Measurements from ENCODE around the gene MAFG.

Gene MAFG

DNA sequence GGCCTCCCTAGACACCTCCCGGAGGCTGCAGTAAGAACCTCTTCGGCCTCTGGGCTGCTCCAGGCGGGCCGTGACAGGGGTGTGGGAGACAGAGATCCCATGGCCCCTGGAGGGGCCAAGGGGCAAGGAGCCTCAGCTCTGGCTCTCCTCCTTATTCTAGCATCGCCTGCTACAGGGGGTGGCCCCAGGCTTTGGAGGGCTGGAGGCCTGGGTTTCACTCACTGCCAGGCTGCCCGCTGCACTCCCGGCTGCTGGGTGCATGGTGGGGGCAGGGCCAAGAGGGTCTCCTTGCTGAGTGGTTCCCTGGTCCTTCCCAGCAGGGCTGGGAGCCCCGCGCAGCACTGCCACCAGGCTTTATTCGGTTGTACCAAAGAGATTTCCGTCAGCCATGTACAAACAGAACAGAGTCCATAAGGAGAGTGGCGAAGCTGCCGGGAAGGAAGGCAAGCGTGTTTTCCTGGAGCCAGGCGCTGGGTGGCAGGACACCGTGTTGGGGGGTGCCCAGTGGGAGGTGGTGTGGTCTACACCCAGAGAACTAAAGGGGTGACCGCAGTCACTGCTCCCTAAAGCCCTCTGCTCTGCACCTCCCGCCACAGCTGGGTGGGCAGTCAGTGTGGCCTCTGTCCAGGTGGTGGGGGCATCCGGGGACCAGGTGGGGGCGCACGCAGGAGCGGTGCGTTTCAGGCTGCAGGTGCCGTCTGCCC lies 23.5 kb downstream of the MAFG start:
- no peaks in the 10 kb centered on the region for H3K36me3 ChIP-seq (ENCODE audit: control insufficient read depth, insufficient read depth, low read length)
- TF ChIP-seq, protein P1, sequence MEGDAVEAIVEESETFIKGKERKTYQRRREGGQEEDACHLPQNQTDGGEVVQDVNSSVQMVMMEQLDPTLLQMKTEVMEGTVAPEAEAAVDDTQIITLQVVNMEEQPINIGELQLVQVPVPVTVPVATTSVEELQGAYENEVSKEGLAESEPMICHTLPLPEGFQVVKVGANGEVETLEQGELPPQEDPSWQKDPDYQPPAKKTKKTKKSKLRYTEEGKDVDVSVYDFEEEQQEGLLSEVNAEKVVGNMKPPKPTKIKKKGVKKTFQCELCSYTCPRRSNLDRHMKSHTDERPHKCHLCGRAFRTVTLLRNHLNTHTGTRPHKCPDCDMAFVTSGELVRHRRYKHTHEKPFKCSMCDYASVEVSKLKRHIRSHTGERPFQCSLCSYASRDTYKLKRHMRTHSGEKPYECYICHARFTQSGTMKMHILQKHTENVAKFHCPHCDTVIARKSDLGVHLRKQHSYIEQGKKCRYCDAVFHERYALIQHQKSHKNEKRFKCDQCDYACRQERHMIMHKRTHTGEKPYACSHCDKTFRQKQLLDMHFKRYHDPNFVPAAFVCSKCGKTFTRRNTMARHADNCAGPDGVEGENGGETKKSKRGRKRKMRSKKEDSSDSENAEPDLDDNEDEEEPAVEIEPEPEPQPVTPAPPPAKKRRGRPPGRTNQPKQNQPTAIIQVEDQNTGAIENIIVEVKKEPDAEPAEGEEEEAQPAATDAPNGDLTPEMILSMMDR (IDR thresholded peaks at IDR 0.05): no peak
- H3K4me2 ChIP-seq (ENCODE audit: low read length): no peak overlapping the region
- H3K27ac ChIP-seq: no peak overlapping the region
- no peaks in the 10 kb centered on the region for H3K79me2 ChIP-seq
- H3K4me3 ChIP-seq (ENCODE audit: low read depth, low read length): no peak overlapping the region
- H2AFZ ChIP-seq: no peak overlapping the region
- no peaks in the 10 kb centered on the region for H3K4me1 ChIP-seq
- H3K27me3 ChIP-seq (ENCODE audit: control insufficient read depth, insufficient read depth, low read length): no peaks in the 10 kb centered on the region
- no peak overlapping the region for H3K9ac ChIP-seq
- H3K9me3 ChIP-seq (ENCODE audit: control insufficient read depth, low read length): no peaks in the 10 kb centered on the region

DNA sequence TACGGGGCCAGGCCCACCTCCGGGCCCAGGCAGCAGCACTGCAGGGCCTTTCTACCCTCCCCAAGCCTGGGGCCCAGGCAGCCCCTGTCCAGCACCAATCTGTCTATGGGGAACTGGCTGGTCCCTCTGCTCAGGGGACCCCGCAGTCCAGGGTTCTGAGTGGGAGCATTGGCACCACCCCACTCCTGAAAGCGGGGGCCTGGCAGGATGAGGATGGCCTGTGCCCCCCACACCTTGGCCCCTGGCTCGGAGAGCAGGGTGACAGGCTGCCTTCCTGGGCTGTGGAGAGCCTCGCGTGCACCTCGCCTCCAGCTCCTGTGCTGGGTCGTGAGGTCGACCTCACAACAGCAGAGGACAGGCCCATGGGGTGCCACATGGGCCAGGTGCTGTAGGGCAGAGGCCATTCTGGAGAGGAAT lies 24.1 kb downstream of the MAFG start:
- Histone ChIP-seq H3K4me3 (ENCODE audit: low read depth, low read length) (no peak overlapping the region), H3K9ac (no peak overlapping the region), H3K9me3 (ENCODE audit: control insufficient read depth, low read length) (no peaks in the 10 kb centered on the region), H3K4me1 (no peaks in the 10 kb centered on the region), H2AFZ (no peak overlapping the region), H3K79me2 (no peaks in the 10 kb centered on the region), H3K27me3 (ENCODE audit: control insufficient read depth, insufficient read depth, low read length) (no peaks in the 10 kb centered on the region), H3K36me3 (ENCODE audit: control insufficient read depth, insufficient read depth, low read length) (no peaks in the 10 kb centered on the region), H3K4me2 (ENCODE audit: low read length) (no peak overlapping the region), H3K27ac (no peak overlapping the region)
- TF ChIP-seq, protein P1 (IDR thresholded peaks at IDR 0.05): no peak

DNA sequence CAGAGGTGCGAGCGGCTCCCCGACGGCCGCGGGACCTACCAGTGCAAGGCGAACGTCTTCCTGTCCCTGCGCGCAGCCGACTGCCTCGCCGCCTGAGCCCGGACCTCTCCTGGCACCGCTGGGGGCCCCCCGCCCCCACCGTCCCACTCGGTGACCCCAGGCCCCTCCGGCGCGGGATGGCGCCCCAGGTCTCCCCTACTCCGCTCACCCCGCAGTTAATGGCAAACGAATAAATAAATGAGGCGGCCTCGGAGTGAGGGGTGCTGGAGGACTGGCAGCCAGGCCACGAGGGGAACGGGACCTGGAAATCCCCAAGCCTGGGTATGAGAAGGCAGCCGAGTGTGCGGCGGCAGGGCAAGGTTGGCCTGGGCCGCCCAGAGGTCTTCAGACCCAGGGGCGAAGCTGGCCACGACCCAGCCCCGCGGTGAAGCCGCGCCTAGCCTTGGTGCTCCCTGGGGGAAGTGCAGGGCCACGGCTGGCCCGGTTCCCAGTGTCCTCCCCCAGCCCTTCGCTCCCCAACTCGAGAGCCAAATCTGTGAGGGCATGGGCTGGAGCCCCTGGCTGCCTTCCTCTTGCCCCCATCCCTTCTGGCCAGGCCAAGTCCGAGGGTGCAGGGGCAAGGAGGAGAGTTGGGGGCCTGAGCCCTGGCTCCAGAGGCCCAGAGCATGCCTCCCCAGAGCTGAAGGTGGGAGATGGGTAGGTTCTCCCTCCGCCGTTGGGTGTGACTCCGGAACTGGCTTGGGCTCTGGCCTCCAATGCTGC lies 24.7 kb downstream of the MAFG start:
- Histone ChIP-seq H3K4me3 (ENCODE audit: low read depth, low read length) (no peak overlapping the region), H3K36me3 (ENCODE audit: control insufficient read depth, insufficient read depth, low read length) (no peaks in the 10 kb centered on the region), H3K9ac (no peak overlapping the region), H3K27me3 (ENCODE audit: control insufficient read depth, insufficient read depth, low read length) (no peaks in the 10 kb centered on the region), H3K27ac (no peak overlapping the region), H3K4me2 (ENCODE audit: low read length) (no peak overlapping the region), H3K4me1 (no peaks in the 10 kb centered on the region), H2AFZ (no peak overlapping the region), H3K9me3 (ENCODE audit: control insufficient read depth, low read length) (no peaks in the 10 kb centered on the region), H3K79me2 (no peaks in the 10 kb centered on the region)
- TF ChIP-seq, protein P1 (IDR thresholded peaks at IDR 0.05): no peak

DNA sequence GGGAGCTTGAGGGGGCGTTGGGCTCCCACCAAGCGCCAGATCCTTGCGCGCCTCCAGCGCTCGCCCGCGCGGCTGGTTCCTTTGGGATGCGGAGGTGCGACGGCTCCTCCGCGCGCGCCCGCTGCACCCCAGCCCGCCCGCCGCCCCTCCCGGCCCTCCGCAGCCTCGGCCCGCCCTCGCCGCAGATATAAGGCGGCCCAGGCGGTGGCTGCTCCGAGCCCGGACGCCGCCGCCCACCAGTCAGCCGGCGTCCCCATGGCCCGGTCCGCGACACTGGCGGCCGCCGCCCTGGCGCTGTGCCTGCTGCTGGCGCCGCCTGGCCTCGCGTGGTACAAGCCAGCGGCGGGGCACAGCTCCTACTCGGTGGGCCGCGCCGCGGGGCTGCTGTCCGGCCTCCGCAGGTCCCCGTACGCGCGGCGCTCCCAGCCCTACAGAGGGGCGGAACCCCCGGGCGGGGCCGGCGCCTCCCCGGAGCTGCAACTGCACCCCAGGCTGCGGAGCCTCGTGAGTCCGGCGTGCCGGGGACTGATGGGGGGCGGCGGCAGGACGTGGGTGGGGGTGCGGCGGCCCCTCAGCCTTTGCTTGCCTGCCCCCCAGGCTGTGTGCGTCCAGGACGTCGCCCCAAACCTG lies 25.4 kb downstream of the MAFG start, which contains the start of gene NPB:
Gene NPB, plus strand, starts transcription at position 216 of the 630 bp plus-strand sequence. Its CDS starts 40 bp downstream, at position 256.
- Histone ChIP-seq H3K9ac (no peak within 1 kb of the TSS), H3K4me2 (ENCODE audit: low read length) (no peak within 1 kb of the TSS), H3K27me3 (ENCODE audit: control insufficient read depth, insufficient read depth, low read length) (no peaks in the 10 kb centered on the region), H3K4me3 (ENCODE audit: low read depth, low read length) (no peak within 1 kb of the TSS), H3K9me3 (ENCODE audit: control insufficient read depth, low read length) (no peaks in the 10 kb centered on the region), H3K4me1 (no peaks in the 10 kb centered on the region), H3K79me2 (no peaks in the 10 kb centered on the region), H3K36me3 (ENCODE audit: control insufficient read depth, insufficient read depth, low read length) (no peaks in the 10 kb centered on the region), H2AFZ (peak within 1 kb of the TSS; percentile 62), H3K27ac (no peak within 1 kb of the TSS)
- TF ChIP-seq, protein P1 (IDR thresholded peaks at IDR 0.05): no peak
